DND-41 (cell line): ENCODE results near the gene LYRM2.

Experiments
- EZH2 ChIP-seq: IDR thresholded peaks from 3 replicates; pipeline ENCODE4 v1.6.1; 2012; ENCODE audit warnings: borderline replicate concordance, low read depth, mild to moderate bottlenecking, moderate library complexity, low read length, inconsistent platforms; ENCODE audit not compliant: severe bottlenecking
- TF ChIP-seq, protein P1 (sequence below): IDR thresholded peaks from 2 replicates; pipeline ENCODE4 v1.5.1; 2012; ENCODE audit warnings: borderline replicate concordance, low read length, moderate library complexity, mild to moderate bottlenecking; ENCODE audit not compliant: poor library complexity, severe bottlenecking; ENCODE audit errors: extremely low read depth

DNA sequence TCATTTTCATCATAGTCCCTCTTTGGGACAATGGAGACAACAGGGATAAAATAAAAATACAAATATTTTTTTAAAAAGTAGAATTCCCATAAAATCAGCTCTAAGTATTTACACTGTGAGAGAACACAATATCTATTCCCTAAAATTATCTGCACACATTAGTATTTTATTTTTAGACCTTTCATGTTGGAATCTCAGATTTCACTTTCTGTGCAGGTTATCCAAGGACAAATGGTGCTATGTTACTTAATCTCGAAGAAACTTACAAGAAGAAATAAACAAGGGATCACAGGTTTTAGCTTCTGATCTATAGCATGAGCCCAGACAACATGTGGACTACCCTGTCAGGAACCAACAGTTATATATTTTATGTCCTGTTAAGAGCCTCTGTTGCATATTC, 23.0 kb upstream of the LYRM2 start:
- TF ChIP-seq, protein P1, sequence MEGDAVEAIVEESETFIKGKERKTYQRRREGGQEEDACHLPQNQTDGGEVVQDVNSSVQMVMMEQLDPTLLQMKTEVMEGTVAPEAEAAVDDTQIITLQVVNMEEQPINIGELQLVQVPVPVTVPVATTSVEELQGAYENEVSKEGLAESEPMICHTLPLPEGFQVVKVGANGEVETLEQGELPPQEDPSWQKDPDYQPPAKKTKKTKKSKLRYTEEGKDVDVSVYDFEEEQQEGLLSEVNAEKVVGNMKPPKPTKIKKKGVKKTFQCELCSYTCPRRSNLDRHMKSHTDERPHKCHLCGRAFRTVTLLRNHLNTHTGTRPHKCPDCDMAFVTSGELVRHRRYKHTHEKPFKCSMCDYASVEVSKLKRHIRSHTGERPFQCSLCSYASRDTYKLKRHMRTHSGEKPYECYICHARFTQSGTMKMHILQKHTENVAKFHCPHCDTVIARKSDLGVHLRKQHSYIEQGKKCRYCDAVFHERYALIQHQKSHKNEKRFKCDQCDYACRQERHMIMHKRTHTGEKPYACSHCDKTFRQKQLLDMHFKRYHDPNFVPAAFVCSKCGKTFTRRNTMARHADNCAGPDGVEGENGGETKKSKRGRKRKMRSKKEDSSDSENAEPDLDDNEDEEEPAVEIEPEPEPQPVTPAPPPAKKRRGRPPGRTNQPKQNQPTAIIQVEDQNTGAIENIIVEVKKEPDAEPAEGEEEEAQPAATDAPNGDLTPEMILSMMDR: no peak
- no peak for TF ChIP-seq EZH2
